H1 (cell line): ENCODE results near the gene EPB41L5. TPM values are rescaled to one million over a fixed set of nuclear protein-coding genes. Genes with fewer than 3 reads are reported as not detected.

ENCODE experiments used
- CTCF ChIA-PET: fragments of 300-600 bp; sonication (Branson Sonifier 250); formaldehyde crosslinking; loops from one replicate; lab custom pipeline; 2021; ENCODE audit not compliant: partially characterized antibody; lab: Charles Lee
- POLR2A ChIA-PET: fragments of 300-600 bp; sonication (Branson Sonifier 250); formaldehyde crosslinking; loops from one replicate; lab custom pipeline; 2021; ENCODE audit warnings: inconsistent platforms; ENCODE audit not compliant: partially characterized antibody; lab: Charles Lee
- DNase-seq, 2 experiments: peaks; one replicate each; pipeline versions ENCODE4 v3.0.0 to v3.0.0-alpha.2; 2010 to 2022; ENCODE audit warnings: low spot score in 2 of 2, low read depth in 1 of 2, mixed read lengths in 1 of 2
- FAIRE-seq: peaks from 2 replicates; lab custom pipeline; 2011; peaks lifted over from hg19 to GRCh38; lab: Jason Lieb, UNC
- H2AFZ ChIP-seq: 2 replicates; pipeline ENCODE4 v1.8.1; 2012; ENCODE audit warnings: low read length, inconsistent platforms
- H2AK5ac ChIP-seq: 2 replicates; pipeline ENCODE4 v1.6.1; 2013; ENCODE audit warnings: low read depth, low read length
- H2BK120ac ChIP-seq: replicated peaks from 2 replicates; pipeline ENCODE3; 2013; ENCODE audit warnings: low read depth, low read length, inconsistent platforms
- H2BK12ac ChIP-seq: 2 replicates; pipeline ENCODE4 v1.6.1; 2013; ENCODE audit warnings: low read depth, low read length
- H2BK15ac ChIP-seq: 2 replicates; pipeline ENCODE4 v1.6.1; 2013; ENCODE audit warnings: low read length
- H2BK20ac ChIP-seq: 2 replicates; pipeline ENCODE4 v1.6.1; 2013; ENCODE audit warnings: low read length
- H2BK5ac ChIP-seq: 2 replicates; pipeline ENCODE4 v1.6.1; 2013; ENCODE audit warnings: low read depth, low read length
- H3K14ac ChIP-seq: 2 replicates; pipeline ENCODE4 v1.6.1; 2013; ENCODE audit warnings: inconsistent platforms; ENCODE audit not compliant: insufficient read length
- H3K18ac ChIP-seq: 2 replicates; pipeline ENCODE4 v1.6.1; 2013; ENCODE audit warnings: low read length; ENCODE audit errors: extremely low read depth
- H3K23ac ChIP-seq: 2 replicates; pipeline ENCODE4 v1.6.1; 2013; ENCODE audit warnings: inconsistent platforms; ENCODE audit not compliant: insufficient read length
- H3K23me2 ChIP-seq: 2 replicates; pipeline ENCODE4 v1.6.1; 2013; ENCODE audit warnings: low read depth, low read length
- H3K27ac ChIP-seq: 2 replicates; pipeline ENCODE4 v1.6.1; 2011; ENCODE audit warnings: low read depth, low read length, inconsistent platforms
- H3K27me3 ChIP-seq, 4 experiments: replicated peaks in 1 of 4; 1 replicate in 1 of 4; 2 replicates in 3 of 4; pipeline versions ENCODE4 v1.6.1 to v1.8.1; 2011 to 2013; ENCODE audit warnings: low read length in 3 of 4, mild to moderate bottlenecking in 3 of 4, inconsistent platforms in 2 of 4, mixed read lengths in 2 of 4, moderate library complexity in 1 of 4; ENCODE audit not compliant: control insufficient read depth in 3 of 4, insufficient read depth in 3 of 4; ENCODE audit errors: extremely low read depth in 1 of 4
- H3K36me3 ChIP-seq, 4 experiments: 2 replicates each; pipeline versions ENCODE4 v1.6.1 to v1.8.1; 2011 to 2013; ENCODE audit warnings: mild to moderate bottlenecking in 4 of 4, low read length in 3 of 4, moderate library complexity in 2 of 4, control low read depth in 1 of 4, inconsistent platforms in 1 of 4; ENCODE audit not compliant: insufficient read depth in 4 of 4, control insufficient read depth in 2 of 4
- H3K4ac ChIP-seq: replicated peaks from 2 replicates; pipeline ENCODE3; 2013; ENCODE audit warnings: low read length, low read depth, mixed read lengths, inconsistent platforms; ENCODE audit not compliant: insufficient read length
- H3K4me1 ChIP-seq, 4 experiments: replicated peaks in 1 of 4; 1 replicate in 1 of 4; 2 replicates in 3 of 4; pipeline versions ENCODE4 v1.6.1 to v1.8.1; 2011 to 2013; ENCODE audit warnings: low read length in 3 of 4, inconsistent platforms in 2 of 4, mixed read lengths in 1 of 4; ENCODE audit not compliant: insufficient read depth in 4 of 4, control insufficient read depth in 3 of 4
- H3K4me2 ChIP-seq, 2 experiments: 2 replicates each; pipeline versions ENCODE4 v1.6.1 to v1.8.1; 2011 to 2013; ENCODE audit warnings: low read depth in 2 of 2, low read length in 2 of 2, control low read depth in 1 of 2, inconsistent platforms in 1 of 2, mild to moderate bottlenecking in 1 of 2; ENCODE audit not compliant: insufficient read depth in 1 of 2
- H3K4me3 ChIP-seq, 4 experiments: fragments of 200-600, 300-600 bp in 1 of 4; sonication (generic), shearing (Covaris generic), sonication (Bioruptor Twin) in 1 of 4; 2 replicates each; pipeline versions ENCODE4 v1.5.1 to v1.8.1; 2011 to 2016; ENCODE audit warnings: low read length in 4 of 4, low read depth in 3 of 4, control low read depth in 2 of 4, inconsistent platforms in 2 of 4, mild to moderate bottlenecking in 2 of 4, mixed read lengths in 1 of 4, moderate library complexity in 1 of 4; ENCODE audit not compliant: insufficient read depth in 2 of 4; ENCODE audit errors: extremely low read depth in 1 of 4
- H3K56ac ChIP-seq: replicated peaks from 2 replicates; pipeline ENCODE3; 2013; ENCODE audit warnings: low read depth, mild to moderate bottlenecking, mixed read lengths, low read length, inconsistent platforms; ENCODE audit not compliant: insufficient read length
- H3K79me1 ChIP-seq: 2 replicates; pipeline ENCODE4 v1.6.1; 2013; ENCODE audit warnings: low read depth, low read length, control low read depth
- H3K79me2 ChIP-seq, 2 experiments: 2 replicates each; pipeline versions ENCODE4 v1.6.1 to v1.8.1; 2012 to 2013; ENCODE audit warnings: low read length in 2 of 2, mild to moderate bottlenecking in 2 of 2, inconsistent platforms in 1 of 2; ENCODE audit not compliant: insufficient read depth in 2 of 2, control insufficient read depth in 1 of 2
- H3K9ac ChIP-seq, 4 experiments: replicated peaks in 1 of 4; 1 replicate in 1 of 4; 2 replicates in 3 of 4; pipeline versions ENCODE4 v1.6.1 to v1.8.1; 2011 to 2013; ENCODE audit warnings: low read depth in 3 of 4, low read length in 3 of 4, control low read depth in 2 of 4, mild to moderate bottlenecking in 2 of 4, moderate library complexity in 2 of 4, inconsistent platforms in 1 of 4; ENCODE audit errors: extremely low read depth in 1 of 4
- H3K9me3 ChIP-seq, 2 experiments: 2 replicates each; pipeline versions ENCODE4 v1.6.1 to v1.8.1; 2012 to 2013; ENCODE audit warnings: mild to moderate bottlenecking in 2 of 2, moderate library complexity in 2 of 2, control low read depth in 1 of 2, inconsistent platforms in 1 of 2, low read depth in 1 of 2, low read length in 1 of 2, mixed read lengths in 1 of 2; ENCODE audit not compliant: insufficient read depth in 2 of 2
- H4K20me1 ChIP-seq, 2 experiments: replicated peaks in 1 of 2; 2 replicates each; pipeline versions ENCODE3 to v1.8.1; 2011 to 2013; ENCODE audit warnings: inconsistent platforms in 2 of 2, low read length in 2 of 2, mild to moderate bottlenecking in 1 of 2; ENCODE audit not compliant: insufficient read depth in 2 of 2, control insufficient read depth in 1 of 2
- H4K5ac ChIP-seq: 2 replicates; pipeline ENCODE4 v1.6.1; 2013; ENCODE audit warnings: low read length, low read depth, mixed read lengths, inconsistent platforms; ENCODE audit not compliant: insufficient read length
- H4K8ac ChIP-seq: 2 replicates; pipeline ENCODE4 v1.8.0; 2013; ENCODE audit warnings: mild to moderate bottlenecking, moderate library complexity, low read length, inconsistent platforms; ENCODE audit not compliant: insufficient read depth; ENCODE audit errors: extremely low read depth
- H4K91ac ChIP-seq: replicated peaks from 2 replicates; pipeline ENCODE3; 2013; ENCODE audit warnings: low read length, mixed read lengths, inconsistent platforms; ENCODE audit not compliant: insufficient read length
- ATF3 ChIP-seq: IDR thresholded peaks from 2 replicates; pipeline ENCODE4 v1.6.1; 2011; ENCODE audit warnings: low read depth, mild to moderate bottlenecking, low read length; ENCODE audit not compliant: insufficient read depth
- BRCA1 ChIP-seq: IDR thresholded peaks from 2 replicates; pipeline ENCODE4 v1.6.1; 2012; ENCODE audit warnings: low read depth, low read length, improper control_type of control experiment
- CREB1 ChIP-seq: IDR thresholded peaks from 2 replicates; pipeline ENCODE4 v1.6.1; 2012; ENCODE audit warnings: inconsistent platforms
- EP300 ChIP-seq, 2 experiments: IDR thresholded peaks; 1 replicate in 1 of 2; 2 replicates in 1 of 2; pipeline ENCODE4 v1.6.1; 2011 to 2012; ENCODE audit warnings: low read depth in 2 of 2, low read length in 2 of 2, mild to moderate bottlenecking in 2 of 2, borderline replicate concordance in 1 of 2, inconsistent platforms in 1 of 2, moderate library complexity in 1 of 2
- PHF8 ChIP-seq: fragments of 200-600 bp; sonication (generic); conservative IDR thresholded peaks from 2 replicates; pipeline ENCODE4 v1.7.1; 2012; ENCODE audit warnings: low read depth, mild to moderate bottlenecking, inconsistent platforms, low read length, moderate library complexity
- RXRA ChIP-seq: IDR thresholded peaks from 2 replicates; pipeline ENCODE4 v1.6.1; 2011; ENCODE audit warnings: low read depth, mild to moderate bottlenecking, low read length, moderate library complexity; ENCODE audit not compliant: insufficient read depth
- TBP ChIP-seq: IDR thresholded peaks from 2 replicates; pipeline ENCODE4 v1.6.1; 2011; ENCODE audit warnings: low read depth, low read length, improper control_type of control experiment
- ZNF274 ChIP-seq: IDR thresholded peaks from 2 replicates; pipeline ENCODE4 v1.7.0; 2012; ENCODE audit warnings: low read length, borderline replicate concordance; ENCODE audit errors: extremely low read depth
- WGBS, 2 experiments: shearing (Covaris generic) in 1 of 2; methylation state at CpG; one replicate each; pipeline versions ENCODE4 v1.1.6 to v1.1.7; 2013 to 2015; ENCODE audit warnings: low lambda C conversion rate in 2 of 2, mixed read lengths in 2 of 2, inconsistent platforms in 1 of 2, low coverage in 1 of 2, missing lambda C conversion rate in 1 of 2; ENCODE audit not compliant: insufficient replicate concordance in 2 of 2, insufficient coverage in 1 of 2, insufficient read length in 1 of 2; ENCODE audit errors: extremely low coverage in 1 of 2, missing lambda C conversion rate in 1 of 2; 5-methylcytosine and 5-hydroxymethylcytosine counted together
- polyA plus RNA-seq, 7 experiments: library from polyadenylated mRNA; depleted of rRNA in 3 of 7; stranded (reverse) in 5 of 7; unstranded in 2 of 7; fragments of >200 nt in 5 of 7; fragments of 200-250 nt in 2 of 7; gene quantifications; 1 replicate in 5 of 7; 2 replicates in 1 of 7; 4 replicates in 1 of 7; pipeline versions ENCODE4 v1.2.1 to v1.2.3, GENCODE V29; 2011 to 2013; ENCODE audit warnings: missing spikeins in 2 of 7, mixed read lengths in 2 of 7
- total RNA-seq: library from RNA; stranded (reverse); fragmentation: NEBNext Ultra II Directional; extraction: Animal tissue kit (Norgen Biotek cat#: 25700); gene quantifications from 2 replicates; pipeline ENCODE4 v1.2.1, GENCODE V29; 2021

Gene EPB41L5
- total and polyA plus RNA-seq, 2 of the 8 experiments (the other 6 are each of a cell fraction or from before 2014, with no cell fraction given) = 13.5 to 32.3 TPM

- H4K20me1 ChIP-seq = peaks cover 0 to 2% of the 10 kb centered on the region in 2 experiments
- FAIRE-seq (no peak), DNase-seq (no peak)
- no peaks in the 10 kb centered on the region for H3K9me3 ChIP-seq
- H2BK5ac ChIP-seq = no peak overlapping the region
- no peak overlapping the region for H2AFZ ChIP-seq
- no peak overlapping the region for H4K91ac ChIP-seq
- no peak overlapping the region for H3K27ac ChIP-seq
- TF ChIP-seq ATF3 (no peak), ZNF274 (no peak), PHF8 (no peak), TBP (no peak), RXRA (no peak), CREB1 (no peak), EP300 (IDR thresholded peaks at IDR 0.05; ENCODE audit: borderline replicate concordance in 1 of 2, low read depth in 2 of 2, low read length in 2 of 2) (no peak), BRCA1 (no peak)
- H3K4me2 ChIP-seq = no peak overlapping the region
- CTCF ChIA-PET = interaction anchor here (0.6 to 4.3 kb wide), 8 partner anchors 9 to 385 kb away, joined by 3 to 33 read pairs (median 6); no protein-coding TSS in a partner anchor
- H3K27me3 ChIP-seq = no peaks in the 10 kb centered on the region; a peak in 1 of 7 replicates
- no peak overlapping the region; the same call in 1 of the 2 replicates for H2AK5ac ChIP-seq
- no peak overlapping the region for H3K56ac ChIP-seq
- no peak overlapping the region for H3K23ac ChIP-seq
- POLR2A ChIA-PET = interaction anchor here (1.4 kb wide), 1 partner anchor 89 kb away, joined by 3 read pairs; no protein-coding TSS in a partner anchor
- H3K4me3 ChIP-seq = no peak overlapping the region
- no peak overlapping the region for H2BK15ac ChIP-seq
- WGBS, 2 experiments = 88% methylated on average over 10 of the region's 10 CpGs; no CpG with 5 or more reads in 1 of the 2 experiments
- H2BK20ac ChIP-seq = no peak overlapping the region
- no peak overlapping the region for H4K5ac ChIP-seq
- H2BK120ac ChIP-seq = no peak overlapping the region
- H3K36me3 ChIP-seq = no peaks in the 10 kb centered on the region
- H3K79me2 ChIP-seq = no peaks in the 10 kb centered on the region
- H2BK12ac ChIP-seq = no peak overlapping the region
- H3K79me1 ChIP-seq = no peaks in the 10 kb centered on the region
- no peak overlapping the region for H3K4ac ChIP-seq
- H3K4me1 ChIP-seq = no peaks in the 10 kb centered on the region; a peak in 1 of 7 replicates
- no peak overlapping the region for H3K9ac ChIP-seq
- H3K18ac ChIP-seq = no peak overlapping the region
- no peak overlapping the region for H3K14ac ChIP-seq
- no peak overlapping the region for H4K8ac ChIP-seq
- no peaks in the 10 kb centered on the region for H3K23me2 ChIP-seq
Observed at GRCh38 chr2:120208381-120209353, 195.8 kb downstream of the EPB41L5 start.
